PC-9 (cell line): ENCODE measurements around the gene CWC22. TPM values are rescaled to one million over a fixed set of nuclear protein-coding genes. Genes with fewer than 3 reads are reported as not detected.

ENCODE experiments used
- BruUV-seq: library from RNA; stranded (reverse); fragments of 400-500 nt; replicated peaks from 2 replicates; lab custom pipeline; 2021; lab: Mats Ljungman, UMichigan
- CTCF ChIA-PET: fragments of 300-600 bp; sonication (Branson Sonifier 250); formaldehyde crosslinking; loops from one replicate; lab custom pipeline; 2022; ENCODE audit warnings: antibody characterized with exemption; lab: Charles Lee
- POLR2A ChIA-PET: fragments of 300-600 bp; sonication (Branson Sonifier 250); formaldehyde crosslinking; loops from one replicate; lab custom pipeline; 2022; ENCODE audit warnings: antibody characterized with exemption; ENCODE audit not compliant: unreplicated experiment; lab: Charles Lee
- DNase-seq, 2 experiments: peaks; one replicate each; pipeline versions ENCODE4 v3.0.0 to v3.0.0-alpha.2; 2015 to 2022; ENCODE audit warnings: mixed read lengths in 1 of 2
- H2AFZ ChIP-seq: fragments of 200-600 bp; sonication (generic); 2 replicates; pipeline ENCODE4 v1.8.1; 2017; ENCODE audit warnings: antibody characterized with exemption
- H3F3A ChIP-seq: fragments of 200-600 bp; sonication (generic); 2 replicates; pipeline ENCODE4 v1.8.1; 2017; ENCODE audit warnings: antibody characterized with exemption, mild to moderate bottlenecking, low read depth; ENCODE audit not compliant: insufficient read depth
- H3K27ac ChIP-seq: fragments of 200-600 bp; sonication (generic); 2 replicates; pipeline ENCODE4 v1.6.1; 2016; ENCODE audit warnings: mixed run types
- H3K27me3 ChIP-seq: fragments of 200-600 bp; sonication (generic); 2 replicates; pipeline ENCODE4 v1.6.1; 2016; ENCODE audit warnings: low read depth, mixed run types; ENCODE audit not compliant: insufficient read depth
- H3K36me3 ChIP-seq: fragments of 200-600 bp; sonication (generic); 2 replicates; pipeline ENCODE4 v1.6.1; 2016; ENCODE audit warnings: low read depth, mixed run types
- H3K4me1 ChIP-seq: fragments of 200-600 bp; sonication (generic); replicated peaks from 2 replicates; pipeline ENCODE4 v1.6.1; 2016; ENCODE audit warnings: mixed run types; ENCODE audit not compliant: insufficient read depth
- H3K4me2 ChIP-seq: fragments of 200-600 bp; sonication (generic); 2 replicates; pipeline ENCODE4 v1.6.1; 2017; ENCODE audit warnings: mixed run types
- H3K4me3 ChIP-seq: fragments of 200-600 bp; sonication (generic); 2 replicates; pipeline ENCODE4 v1.6.1; 2016; ENCODE audit warnings: mixed run types
- H3K79me2 ChIP-seq: fragments of 200-600 bp; sonication (generic); 2 replicates; pipeline ENCODE4 v1.6.1; 2017; ENCODE audit warnings: low read depth, mixed run types
- H3K9me2 ChIP-seq: fragments of 200-600 bp; sonication (generic); 2 replicates; pipeline ENCODE4 v1.8.1; 2017; ENCODE audit warnings: mild to moderate bottlenecking; ENCODE audit not compliant: insufficient read depth
- H3K9me3 ChIP-seq: fragments of 200-600 bp; sonication (generic); 2 replicates; pipeline ENCODE4 v1.8.1; 2016; ENCODE audit warnings: low read depth; ENCODE audit not compliant: insufficient read depth
- H4K20me1 ChIP-seq: fragments of 200-600 bp; sonication (generic); 2 replicates; pipeline ENCODE4 v1.8.1; 2017; ENCODE audit not compliant: insufficient read depth
- EZH2 ChIP-seq: fragments of 200-600 bp; sonication (generic); IDR thresholded peaks from 2 replicates; pipeline ENCODE4 v1.8.0; 2017; ENCODE audit warnings: antibody characterized with exemption, low read depth
- intact Hi-C: fragments of 100-400 bp; cut with micrococcal nuclease; formaldehyde crosslinking; loops from one replicate; pipeline ENCODE4 v1.10.0; 2022; ENCODE audit not compliant: unreplicated experiment
- total RNA-seq: library from RNA; stranded (reverse); gene quantifications from 2 replicates; pipeline ENCODE4 v1.2.3, GENCODE V29; 2021
- TF ChIP-seq, protein P1 (sequence below): fragments of 200-600 bp; sonication (generic); conservative IDR thresholded peaks from 2 replicates; pipeline ENCODE4 v1.6.1; 2017; ENCODE audit warnings: mixed run types, antibody characterized with exemption, mild to moderate bottlenecking, moderate library complexity

The CWC22 gene
- total RNA-seq, 1 experiment from 2014 or later = 35.2 TPM

DNA sequence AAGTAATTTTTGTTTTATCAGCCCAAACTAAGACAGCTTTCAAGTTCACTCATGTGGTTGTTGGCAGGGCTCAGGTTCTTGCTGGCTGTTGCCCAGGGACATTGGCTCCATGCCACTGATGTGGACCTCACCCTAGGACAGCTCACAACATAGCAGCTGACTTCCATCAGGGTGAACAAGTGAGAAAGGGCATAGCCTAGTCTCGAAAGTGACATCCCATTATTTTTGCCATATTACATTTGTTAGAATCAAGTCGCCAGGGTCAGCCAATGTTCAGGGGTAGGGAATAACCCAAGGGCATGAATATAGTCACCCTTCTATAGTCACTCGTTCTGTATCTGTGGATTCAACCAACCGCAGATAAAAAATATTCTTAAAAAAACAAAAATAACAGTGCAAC lies 10.7 kb upstream of the CWC22 start:
- CTCF ChIA-PET = no interaction called here
- Histone ChIP-seq H4K20me1 (no peaks in the 10 kb centered on the region), H3K4me1 (no peaks in the 10 kb centered on the region), H2AFZ (no peak overlapping the region), H3K9me2 (no peaks in the 10 kb centered on the region), H3K27ac (no peak overlapping the region), H3K36me3 (no peaks in the 10 kb centered on the region), H3K79me2 (no peaks in the 10 kb centered on the region), H3K4me3 (no peak overlapping the region), H3F3A (no peaks in the 10 kb centered on the region), H3K27me3 (no peaks in the 10 kb centered on the region), H3K9me3 (no peaks in the 10 kb centered on the region), H3K4me2 (no peak overlapping the region)
- DNase-seq = no peak
- BruUV-seq = no TSS peak
- POLR2A ChIA-PET = no interaction called here
- intact Hi-C loops = no loop called here
- TF ChIP-seq EZH2 = no peak
- TF ChIP-seq, protein P1, sequence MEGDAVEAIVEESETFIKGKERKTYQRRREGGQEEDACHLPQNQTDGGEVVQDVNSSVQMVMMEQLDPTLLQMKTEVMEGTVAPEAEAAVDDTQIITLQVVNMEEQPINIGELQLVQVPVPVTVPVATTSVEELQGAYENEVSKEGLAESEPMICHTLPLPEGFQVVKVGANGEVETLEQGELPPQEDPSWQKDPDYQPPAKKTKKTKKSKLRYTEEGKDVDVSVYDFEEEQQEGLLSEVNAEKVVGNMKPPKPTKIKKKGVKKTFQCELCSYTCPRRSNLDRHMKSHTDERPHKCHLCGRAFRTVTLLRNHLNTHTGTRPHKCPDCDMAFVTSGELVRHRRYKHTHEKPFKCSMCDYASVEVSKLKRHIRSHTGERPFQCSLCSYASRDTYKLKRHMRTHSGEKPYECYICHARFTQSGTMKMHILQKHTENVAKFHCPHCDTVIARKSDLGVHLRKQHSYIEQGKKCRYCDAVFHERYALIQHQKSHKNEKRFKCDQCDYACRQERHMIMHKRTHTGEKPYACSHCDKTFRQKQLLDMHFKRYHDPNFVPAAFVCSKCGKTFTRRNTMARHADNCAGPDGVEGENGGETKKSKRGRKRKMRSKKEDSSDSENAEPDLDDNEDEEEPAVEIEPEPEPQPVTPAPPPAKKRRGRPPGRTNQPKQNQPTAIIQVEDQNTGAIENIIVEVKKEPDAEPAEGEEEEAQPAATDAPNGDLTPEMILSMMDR = no peak

DNA sequence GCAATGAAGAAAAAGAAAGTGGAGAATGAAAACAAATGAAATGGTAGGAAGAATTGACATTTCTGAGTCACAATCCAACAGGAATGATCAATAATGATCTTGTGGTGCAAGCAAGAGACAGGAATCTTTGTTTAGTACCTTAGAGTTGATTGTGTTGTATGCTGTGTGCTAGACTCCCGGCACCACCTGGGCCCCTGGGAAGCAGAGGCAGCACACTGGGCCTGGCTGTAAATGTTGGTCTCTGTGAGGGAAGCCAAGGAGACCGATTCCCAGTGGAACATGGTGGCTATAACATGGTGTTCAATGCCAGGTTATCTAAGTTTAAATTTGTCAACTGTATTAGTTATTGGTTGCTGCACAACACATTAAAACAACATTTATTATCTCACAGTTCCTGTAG lies 9.8 kb upstream of the CWC22 start:
- Histone ChIP-seq H4K20me1 (no peaks in the 10 kb centered on the region), H3K9me3 (no peaks in the 10 kb centered on the region), H3K9me2 (no peaks in the 10 kb centered on the region), H2AFZ (peak overlapping the region; percentile 53; the same call in 1 of the 2 replicates), H3K4me1 (no peaks in the 10 kb centered on the region), H3K27me3 (no peaks in the 10 kb centered on the region), H3K27ac (no peak overlapping the region), H3K36me3 (no peaks in the 10 kb centered on the region), H3K4me3 (no peak overlapping the region), H3F3A (no peaks in the 10 kb centered on the region), H3K79me2 (no peaks in the 10 kb centered on the region), H3K4me2 (peak overlapping the region; percentile 4; the same call in 1 of the 2 replicates)
- TF ChIP-seq, protein P1 = no peak
- TF ChIP-seq EZH2 = no peak
- POLR2A ChIA-PET = no interaction called here
- intact Hi-C loops = no loop called here
- BruUV-seq = no TSS peak
- CTCF ChIA-PET = no interaction called here
- no peak for DNase-seq

DNA sequence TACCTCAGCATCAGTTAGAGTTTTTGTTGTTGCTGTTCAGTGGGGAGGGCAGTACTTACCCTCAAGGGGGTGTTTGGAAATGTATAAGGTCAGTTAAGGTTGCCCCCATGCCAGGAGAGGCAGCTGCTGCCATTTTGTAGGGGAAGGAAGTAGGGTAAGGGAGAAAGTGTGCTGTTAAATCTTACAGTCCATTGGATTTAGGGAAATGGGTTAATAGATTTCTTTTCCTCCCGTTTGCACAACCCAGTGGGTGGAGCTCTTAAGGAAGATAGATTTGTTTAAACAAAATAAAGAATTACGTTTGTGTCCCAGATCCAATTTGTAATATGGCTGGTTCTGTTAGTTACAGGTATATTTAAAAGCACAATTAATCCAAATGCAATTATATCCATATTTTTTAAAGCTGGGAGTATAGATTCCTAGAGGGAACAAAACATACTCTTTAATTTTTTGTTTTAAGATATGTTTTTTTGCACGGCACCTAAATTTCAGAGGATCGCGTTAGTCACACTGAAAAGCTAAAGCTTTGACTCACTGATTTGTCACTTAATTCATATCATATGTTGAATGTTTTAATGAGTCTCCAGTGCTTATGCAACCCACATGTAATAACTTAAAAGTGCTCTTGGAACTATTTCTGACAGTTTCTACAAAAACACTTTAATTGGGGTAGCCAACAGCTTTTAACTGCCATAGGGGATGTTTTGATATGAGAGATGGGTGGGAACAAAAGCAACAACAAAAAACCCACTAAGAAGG lies 9.0 kb upstream of the CWC22 start:
- DNase-seq = no peak
- H3K27me3 ChIP-seq = no peaks in the 10 kb centered on the region
- no peaks in the 10 kb centered on the region for H3K36me3 ChIP-seq
- peak overlapping the region; percentile 53 for H2AFZ ChIP-seq
- no peaks in the 10 kb centered on the region for H4K20me1 ChIP-seq
- POLR2A ChIA-PET = no interaction called here
- no peaks in the 10 kb centered on the region for H3K9me3 ChIP-seq
- CTCF ChIA-PET = no interaction called here
- H3K4me1 ChIP-seq = no peaks in the 10 kb centered on the region
- H3K79me2 ChIP-seq = no peaks in the 10 kb centered on the region
- H3F3A ChIP-seq = no peaks in the 10 kb centered on the region
- no peak for TF ChIP-seq EZH2
- TF ChIP-seq, protein P1 = no peak
- H3K4me2 ChIP-seq = peak overlapping the region; percentile 4; the same call in 1 of the 2 replicates
- BruUV-seq = no TSS peak
- H3K4me3 ChIP-seq = no peak overlapping the region
- H3K27ac ChIP-seq = no peak overlapping the region
- intact Hi-C loops = no loop called here
- no peaks in the 10 kb centered on the region for H3K9me2 ChIP-seq
